PC-3 (cell line): ENCODE measurements around the gene NDE1. TPM values are rescaled to one million over a fixed set of nuclear protein-coding genes. Genes with fewer than 3 reads are reported as not detected.

Source experiments
- ATAC-seq: fragments of 200-7000 bp; cut with Tn5 transposase; 2 replicates; pipeline ENCODE4 v1.9.1; 2020; ENCODE audit warnings: mild to moderate bottlenecking, moderate library complexity
- BruUV-seq: library from RNA; stranded (reverse); fragments of 400-500 nt; replicated peaks from 2 replicates; lab custom pipeline; 2021; lab: Mats Ljungman, UMichigan
- CTCF ChIA-PET: fragments of 300-600 bp; sonication (Branson Sonifier 250); formaldehyde crosslinking; loops from one replicate; lab custom pipeline; 2022; ENCODE audit warnings: antibody characterized with exemption; lab: Charles Lee
- POLR2A ChIA-PET: fragments of 300-600 bp; sonication (Branson Sonifier 250); formaldehyde crosslinking; loops from one replicate; lab custom pipeline; 2022; ENCODE audit warnings: antibody characterized with exemption; ENCODE audit not compliant: unreplicated experiment; lab: Charles Lee
- DNase-seq: peaks from one replicate; pipeline ENCODE4 v3.0.0-alpha.2; 2015
- H2AFZ ChIP-seq: fragments of 300-600 bp; sonication (generic); 2 replicates; pipeline ENCODE4 v1.6.0; 2016; ENCODE audit warnings: antibody characterized with exemption, low read length
- H3F3A ChIP-seq: fragments of 300-600 bp; sonication (generic); one replicate; pipeline ENCODE4 v1.6.0; 2017; ENCODE audit warnings: antibody characterized with exemption, low read length, control low read depth, mild to moderate bottlenecking; ENCODE audit not compliant: unreplicated experiment
- H3K27ac ChIP-seq: fragments of 300-600 bp; sonication (generic); 2 replicates; pipeline ENCODE4 v1.5.1; 2016; ENCODE audit warnings: mild to moderate bottlenecking, low read length
- H3K27me3 ChIP-seq: fragments of 300-600 bp; sonication (generic); 2 replicates; pipeline ENCODE4 v1.6.1; 2016; ENCODE audit warnings: low read length, mixed read lengths
- H3K36me3 ChIP-seq: fragments of 300-600 bp; sonication (generic); 2 replicates; pipeline ENCODE4 v1.6.1; 2016; ENCODE audit warnings: low read depth, mixed run types, low read length, mixed read lengths
- H3K4me1 ChIP-seq: fragments of 300-600 bp; sonication (generic); 2 replicates; pipeline ENCODE4 v1.5.1; 2016; ENCODE audit warnings: low read length; ENCODE audit not compliant: insufficient read depth
- H3K4me2 ChIP-seq: fragments of 300-600 bp; sonication (generic); 2 replicates; pipeline ENCODE4 v1.6.0; 2016; ENCODE audit warnings: low read length
- H3K4me3 ChIP-seq: fragments of 300-600 bp; sonication (generic); 2 replicates; pipeline ENCODE4 v1.5.1; 2016; ENCODE audit warnings: mild to moderate bottlenecking, low read length, mixed read lengths
- H3K79me2 ChIP-seq: fragments of 300-600 bp; sonication (generic); 2 replicates; pipeline ENCODE4 v1.6.1; 2017; ENCODE audit warnings: low read length, mixed read lengths
- H3K9ac ChIP-seq: fragments of 300-600 bp; sonication (generic); 2 replicates; pipeline ENCODE4 v1.6.0; 2016; ENCODE audit warnings: mild to moderate bottlenecking, low read length
- H3K9me2 ChIP-seq: fragments of 300-600 bp; sonication (generic); replicated peaks from 2 replicates; pipeline ENCODE4 v1.6.1; 2016; ENCODE audit warnings: mixed run types, low read length, mixed read lengths
- H3K9me3 ChIP-seq: fragments of 300-600 bp; sonication (generic); 2 replicates; pipeline ENCODE4 v1.6.1; 2016; ENCODE audit warnings: low read length, mixed read lengths
- H4K20me1 ChIP-seq: fragments of 300-600 bp; sonication (generic); 2 replicates; pipeline ENCODE4 v1.6.1; 2016; ENCODE audit warnings: low read length, mixed read lengths
- CTCF ChIP-seq: fragments of 300-600 bp; sonication (generic); conservative IDR thresholded peaks from 2 replicates; pipeline ENCODE4 v1.5.1; 2017; ENCODE audit warnings: antibody characterized with exemption, low read depth, mild to moderate bottlenecking, low read length
- EZH2 ChIP-seq: fragments of 300-600 bp; sonication (generic); IDR thresholded peaks from one replicate; pipeline ENCODE4 v1.6.1; 2017; ENCODE audit warnings: antibody characterized with exemption, mild to moderate bottlenecking, low read length; ENCODE audit not compliant: unreplicated experiment
- EZH2phosphoT487 ChIP-seq: fragments of 300-600 bp; sonication (generic); IDR thresholded peaks from 2 replicates; pipeline ENCODE4 v1.6.1; 2018; ENCODE audit warnings: mild to moderate bottlenecking, antibody characterized with exemption, low read length, borderline replicate concordance
- intact Hi-C: fragments of 100-400 bp; cut with micrococcal nuclease; formaldehyde crosslinking; loops from 2 replicates; pipeline ENCODE4 v1.9.0; 2023
- total RNA-seq: library from RNA; depleted of rRNA; stranded (reverse); fragments of >200 nt; gene quantifications from 2 replicates; pipeline ENCODE4 v1.2.3, GENCODE V29; 2014

NDE1 gene
- total RNA-seq, 1 experiment from 2014 or later = 24.9 TPM

GRCh38 chr16:15714393-15715172 is 64.5 kb downstream of the NDE1 start:
- H3K9me2 ChIP-seq = no peaks in the 10 kb centered on the region
- no peaks in the 10 kb centered on the region for H3F3A ChIP-seq
- ATAC-seq (no peak), DNase-seq (no peak)
- no peaks in the 10 kb centered on the region for H3K4me1 ChIP-seq
- no peaks in the 10 kb centered on the region for H3K9me3 ChIP-seq
- TF ChIP-seq EZH2 (no peak), EZH2phosphoT487 (no peak), CTCF (no peak)
- no peak overlapping the region for H3K27ac ChIP-seq
- intact Hi-C loops = no loop called here
- no peak overlapping the region for H3K9ac ChIP-seq
- H3K4me3 ChIP-seq = no peak overlapping the region
- no peaks in the 10 kb centered on the region for H4K20me1 ChIP-seq
- no TSS peak for BruUV-seq
- H3K4me2 ChIP-seq = no peak overlapping the region
- H3K27me3 ChIP-seq = no peaks in the 10 kb centered on the region
- CTCF ChIA-PET = no interaction called here
- no peak overlapping the region for H2AFZ ChIP-seq
- POLR2A ChIA-PET = no interaction called here
- H3K79me2 ChIP-seq = no peaks in the 10 kb centered on the region
- H3K36me3 ChIP-seq = no peaks in the 10 kb centered on the region

- POLR2A ChIA-PET = no interaction called here
- Histone ChIP-seq H3K79me2 (no peaks in the 10 kb centered on the region), H3K4me3 (no peak overlapping the region), H2AFZ (no peak overlapping the region), H3K9me2 (no peaks in the 10 kb centered on the region), H3K9ac (no peak overlapping the region), H4K20me1 (no peaks in the 10 kb centered on the region), H3K4me1 (no peaks in the 10 kb centered on the region), H3K9me3 (no peaks in the 10 kb centered on the region), H3K27ac (no peak overlapping the region), H3K27me3 (no peaks in the 10 kb centered on the region), H3K4me2 (no peak overlapping the region), H3F3A (no peaks in the 10 kb centered on the region), H3K36me3 (no peaks in the 10 kb centered on the region)
- TF ChIP-seq EZH2 (no peak), EZH2phosphoT487 (no peak), CTCF (no peak)
- CTCF ChIA-PET = no interaction called here
- no TSS peak for BruUV-seq
- ATAC-seq (no peak), DNase-seq (no peak)
- intact Hi-C loops = no loop called here
These were observed 65.2 kb downstream of the NDE1 start for GRCh38 chr16:15715221-15715620.
